K562 (cell line): ENCODE data around the gene HS2ST1. TPM values are rescaled to one million over a fixed set of nuclear protein-coding genes. Genes with fewer than 3 reads are reported as not detected.

Source experiments
- CBFA2T3 ChIP-seq: fragments of 450-650 bp; IDR thresholded peaks from 2 replicates; pipeline ENCODE4 v1.6.1; 2017
- MCM5 ChIP-seq: fragments of 450-650 bp; IDR thresholded peaks from 2 replicates; pipeline ENCODE4 v1.6.1; 2016; ENCODE audit warnings: low read depth
- MEIS2 ChIP-seq: fragments of 450-650 bp; IDR thresholded peaks from 2 replicates; pipeline ENCODE4 v1.6.1; 2014; ENCODE audit warnings: mild to moderate bottlenecking; ENCODE audit not compliant: partially characterized antibody
- NFIX ChIP-seq: fragments of 250-450 bp; sonication (Bioruptor Pico); IDR thresholded peaks from 2 replicates; pipeline ENCODE4 v1.4.0; 2020; ENCODE audit warnings: low read depth, mild to moderate bottlenecking, moderate library complexity
- PPARD ChIP-seq: fragments of 250-450 bp; sonication (Bioruptor Pico); IDR thresholded peaks from 2 replicates; pipeline ENCODE4 v1.8.0; 2022; ENCODE audit warnings: inconsistent platforms, mild to moderate bottlenecking, moderate library complexity
- PURB ChIP-seq: sonication (generic); formaldehyde crosslinking; IDR thresholded peaks from 2 replicates; pipeline ENCODE4 v1.9.0; 2021; ENCODE audit warnings: low read depth, mild to moderate bottlenecking, missing genetic modification reagents
- PYGO2 ChIP-seq: fragments of 450-650 bp; IDR thresholded peaks from 2 replicates; pipeline ENCODE4 v1.6.1; 2016; ENCODE audit warnings: mild to moderate bottlenecking, missing genetic modification characterization, moderate library complexity, missing compliant biosample characterization
- ZNF436 ChIP-seq: fragments of 250-450, 450-650 bp; sonication (Bioruptor Pico); formaldehyde crosslinking; IDR thresholded peaks from 2 replicates; pipeline ENCODE4 v1.7.0; 2020; ENCODE audit warnings: mild to moderate bottlenecking
- polyA plus RNA-seq, 8 experiments: library from polyadenylated mRNA; depleted of rRNA in 4 of 8; stranded (reverse) in 5 of 8; unstranded in 3 of 8; fragments of >200 nt; fragmentation: Nextera tagmentation in 2 of 8; fragmentation: Illumina TruSeq in 1 of 8; extraction: Ambion mirVana in 2 of 8; extraction: Trizol in 1 of 8; gene quantifications; 2 replicates each; pipeline versions ENCODE4 v1.2.1 to v1.2.3, GENCODE V29; 2011 to 2014; ENCODE audit warnings: inconsistent platforms in 1 of 8, missing spikeins in 1 of 8
- total RNA-seq, 7 experiments: library from RNA; depleted of rRNA in 6 of 7; stranded (reverse); fragments of >200 nt in 6 of 7; fragmentation: Illumina TruSeq in 2 of 7; extraction: Trizol in 2 of 7; gene quantifications; 2 replicates each; pipeline versions ENCODE4 v1.2.1 to v1.2.3, GENCODE V29; 2011 to 2021; ENCODE audit warnings: low replicate concordance in 1 of 7
- TF ChIP-seq, protein P1 (sequence below), 2 experiments: fragments of 450-650 bp in 1 of 2; sonication (generic) in 1 of 2; formaldehyde crosslinking in 1 of 2; IDR thresholded peaks; 2 replicates each; pipeline versions ENCODE4 v1.7.1 to v1.9.0; 2016 to 2022; ENCODE audit warnings: inconsistent platforms in 1 of 2, mild to moderate bottlenecking in 1 of 2, missing genetic modification reagents in 1 of 2
- TF ChIP-seq, protein P2 (sequence below): sonication (generic); formaldehyde crosslinking; IDR thresholded peaks from 2 replicates; pipeline ENCODE4 v1.8.0; 2022; ENCODE audit warnings: missing genetic modification reagents, mild to moderate bottlenecking, moderate library complexity, borderline replicate concordance
- TF ChIP-seq, protein P3 (sequence below): sonication (generic); formaldehyde crosslinking; IDR thresholded peaks from 2 replicates; pipeline ENCODE4 v1.4.0; 2020; ENCODE audit warnings: mild to moderate bottlenecking, missing genetic modification reagents
- TF ChIP-seq, protein P4 (sequence below): fragments of 250-450 bp; sonication (Bioruptor Pico); IDR thresholded peaks from 2 replicates; pipeline ENCODE4 v1.8.0; 2022; ENCODE audit warnings: inconsistent platforms
- TF ChIP-seq, protein P5 (sequence below), 3 experiments: fragments of 200-800 bp in 1 of 3; sonication (Bioruptor generic) in 1 of 3; sonication (generic) in 1 of 3; formaldehyde crosslinking in 1 of 3; IDR thresholded peaks; 2 replicates each; pipeline versions ENCODE4 v1.6.1 to v1.8.0; 2016 to 2022; ENCODE audit warnings: mild to moderate bottlenecking in 2 of 3, missing compliant biosample characterization in 2 of 3, missing genetic modification characterization in 2 of 3, missing genetic modification reagents in 1 of 3

The HS2ST1 gene
- total and polyA plus RNA-seq, 9 of the 15 experiments (the other 6 are each of a cell fraction or from before 2014, with no cell fraction given): 7.7 to 43.3 (median 25.8) TPM

DNA sequence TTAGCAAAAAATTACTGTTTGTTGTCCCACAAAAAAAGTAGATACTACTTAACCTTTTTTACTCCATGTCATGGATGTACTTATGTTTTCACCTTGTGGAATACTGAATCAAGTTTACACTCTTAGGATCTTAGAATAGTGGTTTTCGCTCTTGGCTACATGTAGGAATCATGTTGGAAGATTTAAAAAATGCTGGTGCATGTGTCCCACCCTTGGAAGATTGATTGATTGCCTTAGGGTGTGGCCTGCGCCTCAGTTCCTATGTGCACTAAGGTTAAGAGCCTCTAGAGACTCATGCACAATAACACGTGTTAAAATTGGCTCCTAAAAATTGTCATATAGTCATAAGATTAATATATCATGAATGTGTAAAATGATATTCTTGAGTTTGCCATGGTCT, 25.0 kb downstream of the HS2ST1 start (continued):
- TF ChIP-seq, protein P1, sequence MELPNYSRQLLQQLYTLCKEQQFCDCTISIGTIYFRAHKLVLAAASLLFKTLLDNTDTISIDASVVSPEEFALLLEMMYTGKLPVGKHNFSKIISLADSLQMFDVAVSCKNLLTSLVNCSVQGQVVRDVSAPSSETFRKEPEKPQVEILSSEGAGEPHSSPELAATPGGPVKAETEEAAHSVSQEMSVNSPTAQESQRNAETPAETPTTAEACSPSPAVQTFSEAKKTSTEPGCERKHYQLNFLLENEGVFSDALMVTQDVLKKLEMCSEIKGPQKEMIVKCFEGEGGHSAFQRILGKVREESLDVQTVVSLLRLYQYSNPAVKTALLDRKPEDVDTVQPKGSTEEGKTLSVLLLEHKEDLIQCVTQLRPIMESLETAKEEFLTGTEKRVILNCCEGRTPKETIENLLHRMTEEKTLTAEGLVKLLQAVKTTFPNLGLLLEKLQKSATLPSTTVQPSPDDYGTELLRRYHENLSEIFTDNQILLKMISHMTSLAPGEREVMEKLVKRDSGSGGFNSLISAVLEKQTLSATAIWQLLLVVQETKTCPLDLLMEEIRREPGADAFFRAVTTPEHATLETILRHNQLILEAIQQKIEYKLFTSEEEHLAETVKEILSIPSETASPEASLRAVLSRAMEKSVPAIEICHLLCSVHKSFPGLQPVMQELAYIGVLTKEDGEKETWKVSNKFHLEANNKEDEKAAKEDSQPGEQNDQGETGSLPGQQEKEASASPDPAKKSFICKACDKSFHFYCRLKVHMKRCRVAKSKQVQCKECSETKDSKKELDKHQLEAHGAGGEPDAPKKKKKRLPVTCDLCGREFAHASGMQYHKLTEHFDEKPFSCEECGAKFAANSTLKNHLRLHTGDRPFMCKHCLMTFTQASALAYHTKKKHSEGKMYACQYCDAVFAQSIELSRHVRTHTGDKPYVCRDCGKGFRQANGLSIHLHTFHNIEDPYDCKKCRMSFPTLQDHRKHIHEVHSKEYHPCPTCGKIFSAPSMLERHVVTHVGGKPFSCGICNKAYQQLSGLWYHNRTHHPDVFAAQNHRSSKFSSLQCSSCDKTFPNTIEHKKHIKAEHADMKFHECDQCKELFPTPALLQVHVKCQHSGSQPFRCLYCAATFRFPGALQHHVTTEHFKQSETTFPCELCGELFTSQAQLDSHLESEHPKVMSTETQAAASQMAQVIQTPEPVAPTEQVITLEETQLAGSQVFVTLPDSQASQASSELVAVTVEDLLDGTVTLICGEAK (IDR thresholded peaks at IDR 0.05): no peak
- TF ChIP-seq, protein P1 (CRISPR knock-in tag; IDR thresholded peaks at IDR 0.05): no peak
- TF ChIP-seq ZNF436 (CRISPR knock-in tag) (no peak), PYGO2 (tag) (no peak), MCM5 (no peak), PURB (no peak), CBFA2T3 (no peak), PPARD (CRISPR knock-in tag) (no peak), MEIS2 (peak; percentile 98), NFIX (CRISPR knock-in tag) (no peak)
- TF ChIP-seq, protein P2, sequence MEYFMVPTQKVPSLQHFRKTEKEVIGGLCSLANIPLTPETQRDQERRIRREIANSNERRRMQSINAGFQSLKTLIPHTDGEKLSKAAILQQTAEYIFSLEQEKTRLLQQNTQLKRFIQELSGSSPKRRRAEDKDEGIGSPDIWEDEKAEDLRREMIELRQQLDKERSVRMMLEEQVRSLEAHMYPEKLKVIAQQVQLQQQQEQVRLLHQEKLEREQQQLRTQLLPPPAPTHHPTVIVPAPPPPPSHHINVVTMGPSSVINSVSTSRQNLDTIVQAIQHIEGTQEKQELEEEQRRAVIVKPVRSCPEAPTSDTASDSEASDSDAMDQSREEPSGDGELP (CRISPR knock-in tag): no peak
- TF ChIP-seq, protein P3, sequence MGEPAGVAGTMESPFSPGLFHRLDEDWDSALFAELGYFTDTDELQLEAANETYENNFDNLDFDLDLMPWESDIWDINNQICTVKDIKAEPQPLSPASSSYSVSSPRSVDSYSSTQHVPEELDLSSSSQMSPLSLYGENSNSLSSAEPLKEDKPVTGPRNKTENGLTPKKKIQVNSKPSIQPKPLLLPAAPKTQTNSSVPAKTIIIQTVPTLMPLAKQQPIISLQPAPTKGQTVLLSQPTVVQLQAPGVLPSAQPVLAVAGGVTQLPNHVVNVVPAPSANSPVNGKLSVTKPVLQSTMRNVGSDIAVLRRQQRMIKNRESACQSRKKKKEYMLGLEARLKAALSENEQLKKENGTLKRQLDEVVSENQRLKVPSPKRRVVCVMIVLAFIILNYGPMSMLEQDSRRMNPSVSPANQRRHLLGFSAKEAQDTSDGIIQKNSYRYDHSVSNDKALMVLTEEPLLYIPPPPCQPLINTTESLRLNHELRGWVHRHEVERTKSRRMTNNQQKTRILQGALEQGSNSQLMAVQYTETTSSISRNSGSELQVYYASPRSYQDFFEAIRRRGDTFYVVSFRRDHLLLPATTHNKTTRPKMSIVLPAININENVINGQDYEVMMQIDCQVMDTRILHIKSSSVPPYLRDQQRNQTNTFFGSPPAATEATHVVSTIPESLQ (CRISPR knock-in tag): no peak
- TF ChIP-seq, protein P4, sequence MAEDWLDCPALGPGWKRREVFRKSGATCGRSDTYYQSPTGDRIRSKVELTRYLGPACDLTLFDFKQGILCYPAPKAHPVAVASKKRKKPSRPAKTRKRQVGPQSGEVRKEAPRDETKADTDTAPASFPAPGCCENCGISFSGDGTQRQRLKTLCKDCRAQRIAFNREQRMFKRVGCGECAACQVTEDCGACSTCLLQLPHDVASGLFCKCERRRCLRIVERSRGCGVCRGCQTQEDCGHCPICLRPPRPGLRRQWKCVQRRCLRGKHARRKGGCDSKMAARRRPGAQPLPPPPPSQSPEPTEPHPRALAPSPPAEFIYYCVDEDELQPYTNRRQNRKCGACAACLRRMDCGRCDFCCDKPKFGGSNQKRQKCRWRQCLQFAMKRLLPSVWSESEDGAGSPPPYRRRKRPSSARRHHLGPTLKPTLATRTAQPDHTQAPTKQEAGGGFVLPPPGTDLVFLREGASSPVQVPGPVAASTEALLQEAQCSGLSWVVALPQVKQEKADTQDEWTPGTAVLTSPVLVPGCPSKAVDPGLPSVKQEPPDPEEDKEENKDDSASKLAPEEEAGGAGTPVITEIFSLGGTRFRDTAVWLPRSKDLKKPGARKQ: no peak
- TF ChIP-seq, protein P5, sequence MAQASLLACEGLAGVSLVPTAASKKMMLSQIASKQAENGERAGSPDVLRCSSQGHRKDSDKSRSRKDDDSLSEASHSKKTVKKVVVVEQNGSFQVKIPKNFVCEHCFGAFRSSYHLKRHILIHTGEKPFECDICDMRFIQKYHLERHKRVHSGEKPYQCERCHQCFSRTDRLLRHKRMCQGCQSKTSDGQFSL (CRISPR knock-in tag; IDR thresholded peaks at IDR 0.05): no peak
- TF ChIP-seq, protein P5 (tag; IDR thresholded peaks at IDR 0.05): no peak
